Measurements from ENCODE around the gene DPF3. TPM values are rescaled to one million over a fixed set of nuclear protein-coding genes. Genes with fewer than 3 reads are reported as not detected.

Gene DPF3
- total RNA-seq, 1 experiment from 2014 or later: 0.31 TPM

DNA sequence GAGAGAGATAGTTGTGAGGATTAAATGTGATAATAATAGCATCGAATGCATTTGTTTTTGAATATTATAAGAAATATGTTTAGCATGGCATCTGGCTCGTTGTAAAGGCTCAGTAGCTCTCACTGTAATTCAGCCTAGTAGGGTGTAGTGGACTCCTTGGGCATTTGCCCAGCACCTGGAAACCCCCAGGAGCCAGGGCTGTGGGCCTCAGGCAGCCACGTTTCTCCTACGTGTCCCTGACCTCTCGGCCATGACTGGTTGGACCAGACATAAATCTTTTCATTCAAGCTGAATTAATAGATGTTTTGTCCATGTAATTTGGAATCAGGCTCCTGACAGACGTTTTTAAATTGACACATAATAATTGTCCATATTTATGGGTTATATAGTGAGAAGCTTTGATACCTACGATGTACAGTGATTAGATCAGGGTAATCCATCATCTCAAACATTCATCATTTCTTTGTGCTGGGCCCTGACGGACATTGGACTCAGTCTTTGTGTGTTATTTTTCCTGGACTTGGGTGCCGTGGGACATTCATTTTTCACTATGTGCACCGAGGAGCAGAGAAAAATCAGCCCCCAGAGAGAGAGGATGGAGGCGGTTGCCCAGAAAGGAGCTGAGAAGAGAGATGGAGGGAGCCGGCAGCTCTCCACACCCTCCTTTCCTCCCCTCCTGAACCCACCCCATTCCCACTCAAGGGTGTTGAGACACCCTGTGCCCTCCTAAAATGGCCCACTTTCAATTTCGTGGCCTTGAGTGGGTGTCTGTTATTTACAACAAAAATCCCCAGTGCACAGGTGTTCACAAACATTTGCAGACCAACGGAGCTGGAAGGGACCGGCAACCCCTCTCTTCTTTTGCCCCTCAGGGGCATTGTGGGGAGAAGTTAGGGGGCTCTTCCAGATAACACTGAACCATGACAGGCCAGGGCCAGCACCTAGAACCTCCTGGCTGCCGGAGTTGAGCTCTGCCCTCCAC, 296.4 kb downstream of the DPF3 start:
- Mint-ChIP-seq H3K9me3 (no peaks in the 10 kb centered on the region), H3K27me3 (ENCODE audit: low read depth) (no peaks in the 10 kb centered on the region), H3K4me1 (peaks cover 29% of the 10 kb centered on the region), H3K4me3 (no peak overlapping the region), H3K27ac (no peak overlapping the region), H3K36me3 (no peaks in the 10 kb centered on the region)
- POLR2A ChIA-PET: interaction anchor here (0.5 kb wide), 1 partner anchor 792 kb away, joined by 4 read pairs; no protein-coding TSS in a partner anchor
- DNase-seq (ENCODE audit: low spot score) (no peak), ATAC-seq (no peak)
- CTCF ChIA-PET: interaction anchor here (1.0 to 1.5 kb wide), 3 partner anchors 21 to 351 kb away, joined by 3 to 4 read pairs (median 4); no protein-coding TSS in a partner anchor
- TF ChIP-seq AFF4 (CRISPR knock-in tag; IDR thresholded peaks at IDR 0.05; ENCODE audit: borderline replicate concordance) (no peak), USF2 (CRISPR knock-in tag; IDR thresholded peaks at IDR 0.05) (no peak), E2F5 (CRISPR knock-in tag; IDR thresholded peaks at IDR 0.05) (no peak), MLX (CRISPR knock-in tag; IDR thresholded peaks at IDR 0.05) (no peak), PRDM15 (CRISPR knock-in tag; IDR thresholded peaks at IDR 0.05) (no peak), ZNF232 (CRISPR knock-in tag; IDR thresholded peaks at IDR 0.05) (no peak), ATF1 (CRISPR knock-in tag; IDR thresholded peaks at IDR 0.05) (no peak)
- TF ChIP-seq, protein P1, sequence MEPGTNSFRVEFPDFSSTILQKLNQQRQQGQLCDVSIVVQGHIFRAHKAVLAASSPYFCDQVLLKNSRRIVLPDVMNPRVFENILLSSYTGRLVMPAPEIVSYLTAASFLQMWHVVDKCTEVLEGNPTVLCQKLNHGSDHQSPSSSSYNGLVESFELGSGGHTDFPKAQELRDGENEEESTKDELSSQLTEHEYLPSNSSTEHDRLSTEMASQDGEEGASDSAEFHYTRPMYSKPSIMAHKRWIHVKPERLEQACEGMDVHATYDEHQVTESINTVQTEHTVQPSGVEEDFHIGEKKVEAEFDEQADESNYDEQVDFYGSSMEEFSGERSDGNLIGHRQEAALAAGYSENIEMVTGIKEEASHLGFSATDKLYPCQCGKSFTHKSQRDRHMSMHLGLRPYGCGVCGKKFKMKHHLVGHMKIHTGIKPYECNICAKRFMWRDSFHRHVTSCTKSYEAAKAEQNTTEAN (CRISPR knock-in tag; IDR thresholded peaks at IDR 0.05): no peak
- TF ChIP-seq, protein P2, sequence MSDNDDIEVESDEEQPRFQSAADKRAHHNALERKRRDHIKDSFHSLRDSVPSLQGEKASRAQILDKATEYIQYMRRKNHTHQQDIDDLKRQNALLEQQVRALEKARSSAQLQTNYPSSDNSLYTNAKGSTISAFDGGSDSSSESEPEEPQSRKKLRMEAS (CRISPR knock-in tag; IDR thresholded peaks at IDR 0.05): no peak
- TF ChIP-seq, protein P3, sequence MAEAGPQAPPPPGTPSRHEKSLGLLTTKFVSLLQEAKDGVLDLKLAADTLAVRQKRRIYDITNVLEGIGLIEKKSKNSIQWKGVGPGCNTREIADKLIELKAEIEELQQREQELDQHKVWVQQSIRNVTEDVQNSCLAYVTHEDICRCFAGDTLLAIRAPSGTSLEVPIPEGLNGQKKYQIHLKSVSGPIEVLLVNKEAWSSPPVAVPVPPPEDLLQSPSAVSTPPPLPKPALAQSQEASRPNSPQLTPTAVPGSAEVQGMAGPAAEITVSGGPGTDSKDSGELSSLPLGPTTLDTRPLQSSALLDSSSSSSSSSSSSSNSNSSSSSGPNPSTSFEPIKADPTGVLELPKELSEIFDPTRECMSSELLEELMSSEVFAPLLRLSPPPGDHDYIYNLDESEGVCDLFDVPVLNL (CRISPR knock-in tag; IDR thresholded peaks at IDR 0.05; ENCODE audit: borderline replicate concordance, low read depth): no peak
- TF ChIP-seq, protein P4, sequence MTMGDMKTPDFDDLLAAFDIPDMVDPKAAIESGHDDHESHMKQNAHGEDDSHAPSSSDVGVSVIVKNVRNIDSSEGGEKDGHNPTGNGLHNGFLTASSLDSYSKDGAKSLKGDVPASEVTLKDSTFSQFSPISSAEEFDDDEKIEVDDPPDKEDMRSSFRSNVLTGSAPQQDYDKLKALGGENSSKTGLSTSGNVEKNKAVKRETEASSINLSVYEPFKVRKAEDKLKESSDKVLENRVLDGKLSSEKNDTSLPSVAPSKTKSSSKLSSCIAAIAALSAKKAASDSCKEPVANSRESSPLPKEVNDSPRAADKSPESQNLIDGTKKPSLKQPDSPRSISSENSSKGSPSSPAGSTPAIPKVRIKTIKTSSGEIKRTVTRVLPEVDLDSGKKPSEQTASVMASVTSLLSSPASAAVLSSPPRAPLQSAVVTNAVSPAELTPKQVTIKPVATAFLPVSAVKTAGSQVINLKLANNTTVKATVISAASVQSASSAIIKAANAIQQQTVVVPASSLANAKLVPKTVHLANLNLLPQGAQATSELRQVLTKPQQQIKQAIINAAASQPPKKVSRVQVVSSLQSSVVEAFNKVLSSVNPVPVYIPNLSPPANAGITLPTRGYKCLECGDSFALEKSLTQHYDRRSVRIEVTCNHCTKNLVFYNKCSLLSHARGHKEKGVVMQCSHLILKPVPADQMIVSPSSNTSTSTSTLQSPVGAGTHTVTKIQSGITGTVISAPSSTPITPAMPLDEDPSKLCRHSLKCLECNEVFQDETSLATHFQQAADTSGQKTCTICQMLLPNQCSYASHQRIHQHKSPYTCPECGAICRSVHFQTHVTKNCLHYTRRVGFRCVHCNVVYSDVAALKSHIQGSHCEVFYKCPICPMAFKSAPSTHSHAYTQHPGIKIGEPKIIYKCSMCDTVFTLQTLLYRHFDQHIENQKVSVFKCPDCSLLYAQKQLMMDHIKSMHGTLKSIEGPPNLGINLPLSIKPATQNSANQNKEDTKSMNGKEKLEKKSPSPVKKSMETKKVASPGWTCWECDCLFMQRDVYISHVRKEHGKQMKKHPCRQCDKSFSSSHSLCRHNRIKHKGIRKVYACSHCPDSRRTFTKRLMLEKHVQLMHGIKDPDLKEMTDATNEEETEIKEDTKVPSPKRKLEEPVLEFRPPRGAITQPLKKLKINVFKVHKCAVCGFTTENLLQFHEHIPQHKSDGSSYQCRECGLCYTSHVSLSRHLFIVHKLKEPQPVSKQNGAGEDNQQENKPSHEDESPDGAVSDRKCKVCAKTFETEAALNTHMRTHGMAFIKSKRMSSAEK (CRISPR knock-in tag; IDR thresholded peaks at IDR 0.05; ENCODE audit: borderline replicate concordance): no peak
